ENCODE measurements around the gene CCDC167. TPM values are rescaled to one million over a fixed set of nuclear protein-coding genes. Genes with fewer than 3 reads are reported as not detected.

Gene CCDC167
- total RNA-seq, 1 experiment from 2014 or later, result 31.9 TPM

GRCh38 chr6:37511201-37511600 lies 11.5 kb upstream of the CCDC167 start:
- no peak overlapping the region for H3K14ac ChIP-seq (ENCODE audit: insufficient read depth, low read length)
- no peak for DNase-seq
- no peak overlapping the region for H3K4ac ChIP-seq (ENCODE audit: low read depth, low read length)
- H2AFZ ChIP-seq (ENCODE audit: low read length), result no peak overlapping the region
- H2BK15ac ChIP-seq (ENCODE audit: low read depth, low read length), result no peak overlapping the region
- no peak for TF ChIP-seq CTCF (conservative IDR thresholded peaks at IDR 0.05)
- no peak overlapping the region for H3K56ac ChIP-seq (ENCODE audit: insufficient read length, low read depth, low read length)
- no peak overlapping the region for H3K4me3 Mint-ChIP-seq
- H3K9ac ChIP-seq (ENCODE audit: extremely low read depth, insufficient read length, low read length), result no peak overlapping the region
- H2BK12ac ChIP-seq (ENCODE audit: insufficient read length, low read depth, low read length), result no peak overlapping the region
- no peaks in the 10 kb centered on the region for H3K9me3 ChIP-seq (ENCODE audit: control insufficient read depth, low read depth, low read length)
- H3K18ac ChIP-seq (ENCODE audit: insufficient read length, low read depth, low read length), result no peak overlapping the region
- H3K27me3 ChIP-seq (ENCODE audit: insufficient read depth, low read length), result peaks cover 6% of the 10 kb centered on the region; the same call in 1 of the 2 replicates
- no peak overlapping the region for H2AK5ac ChIP-seq (ENCODE audit: insufficient read length, low read length)
- WGBS (ENCODE audit: extremely low coverage, insufficient read length, low lambda C conversion rate), result no CpG with 5 or more reads among the region's 5 CpGs
- H3K27ac ChIP-seq (ENCODE audit: insufficient read length, low read depth, low read length), result no peak overlapping the region
- no peak overlapping the region for H3T11ph ChIP-seq (ENCODE audit: low read length)
- no peak overlapping the region for H2BK5ac ChIP-seq (ENCODE audit: insufficient read length, low read length)
- H3K79me1 ChIP-seq (ENCODE audit: insufficient read depth, low read depth, low read length, poor library complexity, severe bottlenecking), result no peaks in the 10 kb centered on the region
- no peak overlapping the region for H4K91ac ChIP-seq (ENCODE audit: insufficient read length, low read depth, low read length)
- H3K9me3 Mint-ChIP-seq, result no peaks in the 10 kb centered on the region; a peak in 2 of 5 replicates
- H2BK20ac ChIP-seq (ENCODE audit: low read depth, low read length, poor library complexity, severe bottlenecking), result no peak overlapping the region
- H3K27me3 Mint-ChIP-seq (ENCODE audit: low read depth), result peaks cover 44% of the 10 kb centered on the region
- H3K23me2 ChIP-seq (ENCODE audit: insufficient read length, low read depth, low read length, poor library complexity, severe bottlenecking), result peaks cover 9% of the 10 kb centered on the region
- H3K36me3 Mint-ChIP-seq (ENCODE audit: insufficient read depth in 1 of 3, low read depth in 3 of 3), result peaks cover 0 to 5% (median 0%) of the 10 kb centered on the region in 3 experiments; a peak in 3 of 7 replicates
- peaks cover 14% of the 10 kb centered on the region; the same call in 1 of the 2 replicates for H3K4me1 ChIP-seq (ENCODE audit: insufficient read depth, low read length)
- no peak overlapping the region for H3K23ac ChIP-seq (ENCODE audit: insufficient read length, low read depth, low read length)
- no peak overlapping the region; a peak in 1 of 7 replicates for H3K27ac Mint-ChIP-seq
- no peak overlapping the region for H4K5ac ChIP-seq (ENCODE audit: insufficient read length, low read depth, low read length)
- H4K8ac ChIP-seq (replicated peaks; ENCODE audit: insufficient read length, low read depth, low read length), result no peak overlapping the region
- peaks cover 48 to 78% of the 10 kb centered on the region in 2 experiments for H3K4me1 Mint-ChIP-seq
- peak overlapping the region; percentile 46 for H3K4me2 ChIP-seq (ENCODE audit: insufficient read depth, insufficient read length, low read length)
- H3K79me2 ChIP-seq (ENCODE audit: insufficient read depth, low read length), result no peaks in the 10 kb centered on the region
- no peaks in the 10 kb centered on the region for H4K20me1 ChIP-seq (ENCODE audit: control insufficient read depth, insufficient read depth, insufficient read length)
- no peak overlapping the region for H2BK120ac ChIP-seq (ENCODE audit: low read depth, low read length, poor library complexity, severe bottlenecking)
